GM19239 (cell line): Measurements from ENCODE around the gene CPLANE1.

Experiments
- DNase-seq: peaks from one replicate; pipeline ENCODE4 v3.0.0; 2011; ENCODE audit warnings: low spot score; ENCODE audit not compliant: insufficient read length
- FAIRE-seq: peaks from 2 replicates; lab custom pipeline; 2011; peaks lifted over from hg19 to GRCh38; lab: Jason Lieb, UNC

Gene CPLANE1

GRCh38 chr5:37211661-37212060 is 37.5 kb downstream of the CPLANE1 start:
- no peak for FAIRE-seq

GRCh38 chr5:37208883-37209797 is 40.0 kb downstream of the CPLANE1 start:
- FAIRE-seq: peak; percentile 60

More at GRCh38 chr5:37211661-37212060, 37.5 kb downstream of the CPLANE1 start:
- no peak for DNase-seq

GRCh38 chr5:37207802-37208201 is 41.4 kb downstream of the CPLANE1 start:
- DNase-seq: no peak
- no peak for FAIRE-seq

More at GRCh38 chr5:37208883-37209797, 40.0 kb downstream of the CPLANE1 start:
- DNase-seq: no peak

- no peak for FAIRE-seq
- DNase-seq: no peak
Observed at GRCh38 chr5:37206736-37207135, 42.4 kb downstream of the CPLANE1 start.

GRCh38 chr5:37198842-37199241 is 50.3 kb downstream of the CPLANE1 start:
- FAIRE-seq (peak; percentile 40), DNase-seq (no peak)

GRCh38 chr5:37198061-37198460 is 51.1 kb downstream of the CPLANE1 start:
- no peak for DNase-seq
- peak; percentile 95 for FAIRE-seq

GRCh38 chr5:37197340-37198050 is 51.7 kb downstream of the CPLANE1 start:
- DNase-seq: no peak
- FAIRE-seq: no peak

- DNase-seq: no peak
- FAIRE-seq: no peak
Observed at GRCh38 chr5:37190592-37190991, 58.6 kb downstream of the CPLANE1 start.

- DNase-seq (no peak), FAIRE-seq (no peak)
Observed at GRCh38 chr5:37189355-37189754, 59.8 kb downstream of the CPLANE1 start.

GRCh38 chr5:37187465-37187977 is 61.7 kb downstream of the CPLANE1 start:
- DNase-seq (no peak), FAIRE-seq (no peak)

- DNase-seq (peak; percentile 32), FAIRE-seq (peak; percentile 86)
Observed at GRCh38 chr5:37184748-37185364, 64.3 kb downstream of the CPLANE1 start.

- FAIRE-seq (no peak), DNase-seq (no peak)
Observed at GRCh38 chr5:37182667-37183066, 66.5 kb downstream of the CPLANE1 start.

GRCh38 chr5:37174928-37175327 is 74.2 kb downstream of the CPLANE1 start:
- no peak for FAIRE-seq
- no peak for DNase-seq

GRCh38 chr5:37172957-37173356 is 76.2 kb downstream of the CPLANE1 start:
- FAIRE-seq: no peak
- DNase-seq: no peak

GRCh38 chr5:37170856-37171255 is 78.3 kb downstream of the CPLANE1 start:
- DNase-seq (no peak), FAIRE-seq (no peak)

- FAIRE-seq (no peak), DNase-seq (no peak)
Observed at GRCh38 chr5:37166197-37166596, 83.0 kb downstream of the CPLANE1 start.

- FAIRE-seq: peak; percentile 48
- DNase-seq: no peak
Observed at GRCh38 chr5:37165761-37166160, 83.4 kb downstream of the CPLANE1 start.

GRCh38 chr5:37153661-37154060 is 95.5 kb downstream of the CPLANE1 start:
- no peak for DNase-seq
- no peak for FAIRE-seq

GRCh38 chr5:37146896-37147295 is 102.3 kb downstream of the CPLANE1 start:
- no peak for FAIRE-seq
- DNase-seq: no peak

GRCh38 chr5:37136694-37137093 is 112.5 kb downstream of the CPLANE1 start:
- no peak for DNase-seq
- FAIRE-seq: no peak
